ENCODE measurements around the gene DUSP5. TPM values are rescaled to one million over a fixed set of nuclear protein-coding genes. Genes with fewer than 3 reads are reported as not detected.

Gene DUSP5
- total RNA-seq, 1 donor from 2014 or later: 31.3 TPM

- no peak for DNase-seq
These were observed 17.3 kb upstream of the DUSP5 start for GRCh38 chr10:110480387-110480786.

- DNase-seq: no peak
These were observed 15.8 kb upstream of the DUSP5 start for GRCh38 chr10:110481919-110482318.

- no peak for DNase-seq
These were observed 14.1 kb upstream of the DUSP5 start for GRCh38 chr10:110483633-110484032.

GRCh38 chr10:110485541-110485940, 12.2 kb upstream of the DUSP5 start:
- DNase-seq: no peak

GRCh38 chr10:110486680-110487410, 10.9 kb upstream of the DUSP5 start:
- DNase-seq: no peak

GRCh38 chr10:110487411-110488331, 10.0 kb upstream of the DUSP5 start:
- peak; percentile 67 for DNase-seq

- DNase-seq: no peak
These were observed 9.4 kb upstream of the DUSP5 start for GRCh38 chr10:110488332-110488681.

- DNase-seq: peak; percentile 38
These were observed 8.8 kb upstream of the DUSP5 start for GRCh38 chr10:110488940-110489339.

GRCh38 chr10:110490640-110491039, 7.1 kb upstream of the DUSP5 start:
- DNase-seq: no peak

- no peak for DNase-seq
These were observed 6.4 kb upstream of the DUSP5 start for GRCh38 chr10:110491346-110491745.

- DNase-seq: peak; percentile 21
These were observed 5.5 kb upstream of the DUSP5 start for GRCh38 chr10:110492069-110492822.

- no peak for DNase-seq
These were observed 3.8 kb upstream of the DUSP5 start for GRCh38 chr10:110493832-110494426.

GRCh38 chr10:110494532-110494931, 3.2 kb upstream of the DUSP5 start:
- no peak for DNase-seq

- peak; percentile 82 for DNase-seq
These were observed 1.8 kb upstream of the DUSP5 start for GRCh38 chr10:110495731-110496552.

- peak; percentile 44 for DNase-seq
These were observed 912 bp upstream of the DUSP5 start for GRCh38 chr10:110496553-110497437.

GRCh38 chr10:110498087-110498981, 627 bp downstream of the DUSP5 start:
- DNase-seq: peak; percentile 75

- DNase-seq: peak; percentile 74
These were observed 1.5 kb downstream of the DUSP5 start for GRCh38 chr10:110498982-110499795.

- DNase-seq: peak; percentile 57
These were observed 2.2 kb downstream of the DUSP5 start for GRCh38 chr10:110499796-110500514.

All from dermis blood vessel endothelial cell (primary cell).